ENCODE results near the gene HPSE2. TPM values are rescaled to one million over a fixed set of nuclear protein-coding genes. Genes with fewer than 3 reads are reported as not detected.
"Not testable (repeated sequence)": the region's sequence is repeated elsewhere in the genome, so short reads cannot be mapped to it uniquely, and the experiment has no call there.

HPSE2 gene
- total and polyA plus RNA-seq, 8 donors: 0.04 to 1.1 (median 0.05) TPM; not detected in 5

DNA sequence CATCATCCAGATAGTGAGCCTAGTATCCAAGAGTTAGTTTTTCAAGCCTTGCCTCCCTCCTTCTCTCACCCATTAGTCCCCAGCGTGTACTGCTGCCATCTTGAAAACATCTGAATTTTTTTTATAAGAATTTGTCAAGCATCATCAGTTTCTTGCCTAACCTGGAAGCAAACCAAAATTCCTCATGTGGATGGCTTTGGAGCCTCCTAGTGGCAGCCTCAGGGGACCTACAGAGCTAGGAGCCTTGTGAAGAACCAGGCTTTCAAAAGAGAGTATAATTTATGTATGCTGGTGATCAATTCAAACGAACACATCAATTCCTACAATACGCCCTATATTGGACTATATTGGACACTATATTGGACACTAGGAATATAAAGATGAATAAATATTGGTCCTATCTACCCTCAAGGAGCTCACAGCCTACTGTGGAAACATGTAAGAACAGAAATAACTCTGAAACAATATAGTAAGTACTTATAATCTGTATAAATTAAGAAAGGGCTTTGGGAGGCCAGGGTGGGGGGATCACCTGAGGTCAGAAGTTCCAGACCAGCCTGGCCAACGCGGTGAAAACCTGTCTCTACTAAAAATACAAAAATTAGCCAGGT is 63.4 kb downstream of the HPSE2 start:
- intact Hi-C loops (cut with DNase I): no loop called here
- DNase-seq (peak in 4 of 6 donors; percentile 13 to 54 (median 20)), FAIRE-seq (no peak), ATAC-seq (peak; percentile 46 to 78 (median 64))
- H3K4me1 ChIP-seq: no peaks in the 10 kb centered on the region
- peak in 3 of 4 donors; percentile 19 to 59 (median 36) for TF ChIP-seq CTCF (IDR thresholded peaks at IDR 0.05)
- WGBS, 2 donors: 15 to 30% methylated on average over 5 of the region's 5 CpGs
- H3K9me3 ChIP-seq: no peaks in the 10 kb centered on the region
- no peak overlapping the region for H3K4me3 ChIP-seq
- H3K36me3 ChIP-seq: no peaks in the 10 kb centered on the region
- no peak overlapping the region for H3K27ac ChIP-seq
- H3K27me3 ChIP-seq: no peaks in the 10 kb centered on the region

GRCh38 chr10:99170116-99170675 is 65.5 kb downstream of the HPSE2 start:
- intact Hi-C loops (cut with DNase I): no loop called here
- no peak for DNase-seq
- Histone ChIP-seq H3K4me3 (no peak overlapping the region), H3K27me3 (no peaks in the 10 kb centered on the region), H3K4me1 (no peaks in the 10 kb centered on the region), H3K9me3 (no peaks in the 10 kb centered on the region), H3K36me3 (no peaks in the 10 kb centered on the region), H3K27ac (no peak overlapping the region)
- WGBS, 2 donors: 40 to 56% methylated on average over 2 of the region's 2 CpGs
- ATAC-seq: no peak
- TF ChIP-seq CTCF (IDR thresholded peaks at IDR 0.05): no peak
- FAIRE-seq: no peak

- TF ChIP-seq CTCF (IDR thresholded peaks at IDR 0.05): no peak
- Histone ChIP-seq H3K27ac (no peak overlapping the region), H3K9me3 (no peaks in the 10 kb centered on the region), H3K27me3 (no peaks in the 10 kb centered on the region), H3K4me3 (no peak overlapping the region), H3K4me1 (no peaks in the 10 kb centered on the region), H3K36me3 (no peaks in the 10 kb centered on the region)
- no peak for FAIRE-seq
- 69 to 71% methylated on average over 4 of the region's 4 CpGs for WGBS, 2 donors
- intact Hi-C loops (cut with DNase I): no loop called here
- DNase-seq: no peak
- no peak for ATAC-seq
These were observed 74.5 kb downstream of the HPSE2 start for GRCh38 chr10:99161165-99161564.

- Histone ChIP-seq H3K27ac (no peak overlapping the region), H3K9me3 (no peaks in the 10 kb centered on the region), H3K4me1 (no peaks in the 10 kb centered on the region), H3K4me3 (no peak overlapping the region), H3K27me3 (peaks cover 0 to 4% (median 0%) of the 10 kb centered on the region in 4 donors), H3K36me3 (no peaks in the 10 kb centered on the region)
- no peak for TF ChIP-seq CTCF (IDR thresholded peaks at IDR 0.05)
- ATAC-seq (no peak), DNase-seq (no peak), FAIRE-seq (no peak)
- 51 to 65% methylated on average over 2 of the region's 2 CpGs for WGBS, 2 donors
- intact Hi-C loops (cut with DNase I): no loop called here
These were observed 92.0 kb downstream of the HPSE2 start for GRCh38 chr10:99143651-99144050.

DNA sequence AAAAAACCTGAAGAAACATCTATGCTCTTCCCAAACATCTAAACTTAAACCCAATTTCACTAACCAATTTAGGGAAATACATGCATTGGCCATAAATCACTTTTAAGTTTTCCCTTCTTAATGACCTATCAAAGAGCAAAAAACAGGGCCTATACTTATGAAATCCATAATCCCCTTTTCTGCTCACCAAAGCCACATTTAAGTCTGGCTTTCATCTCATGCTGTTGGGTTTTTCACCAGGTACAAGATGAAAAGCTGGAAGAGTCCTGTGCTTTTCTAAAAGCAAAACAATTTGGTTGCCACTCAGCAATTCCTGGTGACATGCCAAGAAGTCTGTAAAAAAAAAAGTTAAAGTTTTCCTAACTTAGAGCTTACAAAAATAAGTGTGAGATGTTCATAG is 92.6 kb downstream of the HPSE2 start:
- no peak overlapping the region for H3K27ac ChIP-seq
- no peaks in the 10 kb centered on the region for H3K4me1 ChIP-seq
- DNase-seq (no peak), ATAC-seq (no peak), FAIRE-seq (no peak)
- H3K9me3 ChIP-seq: no peaks in the 10 kb centered on the region
- no peak for TF ChIP-seq CTCF (IDR thresholded peaks at IDR 0.05)
- H3K4me3 ChIP-seq: no peak overlapping the region
- no peaks in the 10 kb centered on the region for H3K36me3 ChIP-seq
- intact Hi-C loops (cut with DNase I): no loop called here
- peaks cover 0 to 4% (median 0%) of the 10 kb centered on the region in 4 donors for H3K27me3 ChIP-seq

GRCh38 chr10:99132897-99133296 is 102.8 kb downstream of the HPSE2 start:
- H3K36me3 ChIP-seq; ATAC-seq; H3K9me3 ChIP-seq; H3K4me1 ChIP-seq; H3K27me3 ChIP-seq; H3K27ac ChIP-seq; DNase-seq; intact Hi-C loops (cut with DNase I); H3K4me3 ChIP-seq; FAIRE-seq: not testable (repeated sequence)
- 32 to 38% methylated on average over 3 of the region's 3 CpGs for WGBS, 2 donors

Measured in pancreas (tissue), 10 donors.